Activated CD4-positive, alpha-beta T cell treated with anti-CD3 and anti-CD28 coated beads for 4 hours (primary cell): ENCODE results near the gene DCAF15.
"Not testable (repeated sequence)": the region's sequence is repeated elsewhere in the genome, so short reads cannot be mapped to it uniquely, and the experiment has no call there.

Experiments
- DNase-seq, 2 donors: peaks; one replicate each; pipeline ENCODE4 v3.0.0-alpha.2; 2020

Gene DCAF15

GRCh38 chr19:13952154-13952930, at the start of gene DCAF15:
TSS of gene DCAF15 (plus strand) at chr19:13952509. CDS start at chr19:13952513, 4 bp downstream.
- peak; percentile 99 for DNase-seq

GRCh38 chr19:13902993-13903555, 49.2 kb upstream of the DCAF15 start:
- no peak for DNase-seq

- DNase-seq = peak; percentile 95
These were observed 46.4 kb upstream of the DCAF15 start, which contains the start of the genes BRME1 and CC2D1A for GRCh38 chr19:13905634-13906520. TSS of gene BRME1 (minus strand) at chr19:13906117. CDS start at chr19:13904892, 1,225 bp downstream. TSS of gene CC2D1A (plus strand) at chr19:13906201. CDS start at chr19:13906442, 241 bp downstream.

DNA sequence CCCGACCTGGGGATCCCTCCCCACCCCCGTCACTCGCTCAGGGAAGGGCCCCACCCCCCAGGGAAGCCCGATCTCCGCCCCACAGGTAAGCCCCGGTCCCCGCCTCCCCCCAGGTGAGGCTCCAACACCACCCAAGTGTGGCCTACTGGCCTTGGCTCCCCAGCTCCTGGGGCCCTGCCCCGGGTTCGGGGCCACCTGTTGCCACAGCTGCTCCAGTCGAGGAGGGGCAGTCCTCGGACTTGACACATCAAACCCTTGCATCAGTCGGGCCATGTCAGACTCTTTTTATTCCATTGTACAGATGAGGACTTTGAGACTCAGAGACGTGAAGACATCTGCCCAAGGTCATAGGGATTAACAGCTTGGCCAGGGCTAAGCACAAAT, 45.8 kb upstream of the DCAF15 start:
- peak; percentile 43 to 45 for DNase-seq

- no peak for DNase-seq
These were observed 45.4 kb upstream of the DCAF15 start for GRCh38 chr19:13906910-13907309.

DNA sequence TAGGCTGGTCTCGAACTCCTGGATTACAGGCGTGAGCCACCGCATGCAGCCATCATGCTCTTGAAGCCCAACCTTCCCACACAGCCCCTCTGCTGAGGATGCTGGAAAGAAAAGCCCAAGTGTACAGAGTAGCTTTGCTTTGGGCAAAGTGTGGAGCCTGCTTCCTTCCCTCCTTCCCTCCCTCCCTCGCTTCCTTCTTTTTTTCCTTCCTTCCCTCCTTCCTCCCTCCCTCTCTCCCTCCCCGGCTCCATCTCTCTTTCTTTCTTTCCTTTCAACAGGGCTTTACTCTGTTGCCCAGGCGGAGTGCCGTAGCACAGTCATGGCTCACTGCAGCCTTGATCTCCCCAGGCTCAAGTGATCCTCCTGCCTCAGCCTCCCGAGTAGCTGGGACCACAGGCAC, 43.6 kb upstream of the DCAF15 start:
- no peak for DNase-seq

GRCh38 chr19:13909430-13909829, 42.9 kb upstream of the DCAF15 start:
- no peak for DNase-seq

DNA sequence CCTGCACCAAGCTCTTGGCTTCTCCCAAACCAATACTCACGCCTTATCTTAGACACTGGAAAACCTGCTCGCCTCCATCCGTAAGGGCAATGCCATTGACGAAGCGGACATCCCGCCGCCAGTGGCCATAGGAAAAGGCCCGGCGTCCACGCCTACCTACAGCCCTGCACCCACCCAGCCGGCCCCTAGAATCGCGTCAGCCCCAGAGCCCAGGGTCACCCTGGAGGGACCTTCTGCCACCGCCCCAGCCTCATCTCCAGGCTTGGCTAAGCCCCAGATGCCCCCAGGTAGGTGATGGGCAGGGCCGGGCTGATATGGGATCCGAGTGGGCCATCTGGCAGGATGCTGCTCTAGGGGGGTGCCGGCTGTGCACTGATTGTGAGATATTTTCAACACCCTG, 39.0 kb upstream of the DCAF15 start:
- DNase-seq = no peak

- no peak for DNase-seq
These were observed 37.5 kb upstream of the DCAF15 start for GRCh38 chr19:13914777-13915176.

- no peak for DNase-seq
These were observed 34.4 kb upstream of the DCAF15 start for GRCh38 chr19:13917888-13918406.

DNA sequence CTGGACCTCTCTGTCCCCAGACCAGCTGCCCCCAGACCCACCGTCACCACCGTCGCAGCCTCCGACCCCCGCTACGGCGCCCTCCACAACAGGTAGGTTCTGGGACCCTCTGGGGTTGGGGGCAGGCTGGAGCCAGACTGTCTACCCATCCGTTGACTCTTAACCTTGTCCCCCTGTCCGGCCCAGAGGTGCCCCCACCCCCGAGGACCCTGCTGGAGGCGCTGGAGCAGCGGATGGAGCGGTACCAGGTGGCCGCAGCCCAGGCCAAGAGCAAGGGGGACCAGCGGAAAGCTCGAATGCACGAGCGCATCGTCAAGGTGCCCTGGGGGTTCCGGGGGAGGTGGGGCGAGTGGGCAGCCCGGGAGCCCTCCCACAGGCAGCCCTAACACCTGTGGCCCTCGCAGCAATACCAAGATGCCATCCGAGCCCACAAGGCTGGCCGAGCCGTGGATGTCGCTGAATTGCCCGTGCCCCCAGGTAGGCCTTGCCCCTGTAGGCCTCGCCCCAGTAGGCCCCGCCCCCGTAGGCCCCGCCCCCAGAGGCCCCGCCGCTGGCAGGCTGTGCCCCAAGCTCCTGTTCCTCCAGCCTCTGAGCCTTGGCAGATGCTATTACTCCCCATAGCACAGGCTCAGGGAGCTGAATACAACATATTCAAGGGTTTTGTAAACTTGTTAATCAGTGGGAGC, 33.4 kb upstream of the DCAF15 start:
- DNase-seq = no peak

- no peak for DNase-seq
These were observed 31.8 kb upstream of the DCAF15 start for GRCh38 chr19:13920524-13920923.

- no peak for DNase-seq
These were observed 31.2 kb upstream of the DCAF15 start for GRCh38 chr19:13920940-13921747.

DNA sequence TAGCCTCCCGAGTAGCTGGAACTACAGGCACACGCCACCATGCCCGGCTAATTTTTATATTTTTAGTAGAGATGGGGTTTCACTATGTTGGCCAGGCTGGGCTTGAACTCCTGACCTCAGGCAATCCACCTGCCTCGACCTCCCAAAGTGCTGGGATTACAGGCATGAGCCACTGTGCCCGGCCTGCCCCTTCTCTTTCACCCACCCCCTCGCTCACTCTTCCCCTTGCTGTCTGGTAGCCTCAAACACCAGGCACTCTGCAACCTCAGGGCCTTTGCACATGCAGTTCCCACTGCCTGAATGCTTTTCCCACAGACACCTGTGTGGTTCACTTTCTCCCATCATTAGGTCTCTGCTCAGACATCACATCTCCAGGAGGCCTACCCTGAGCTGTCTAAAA, 30.2 kb upstream of the DCAF15 start:
- DNase-seq = not testable (repeated sequence)

DNA sequence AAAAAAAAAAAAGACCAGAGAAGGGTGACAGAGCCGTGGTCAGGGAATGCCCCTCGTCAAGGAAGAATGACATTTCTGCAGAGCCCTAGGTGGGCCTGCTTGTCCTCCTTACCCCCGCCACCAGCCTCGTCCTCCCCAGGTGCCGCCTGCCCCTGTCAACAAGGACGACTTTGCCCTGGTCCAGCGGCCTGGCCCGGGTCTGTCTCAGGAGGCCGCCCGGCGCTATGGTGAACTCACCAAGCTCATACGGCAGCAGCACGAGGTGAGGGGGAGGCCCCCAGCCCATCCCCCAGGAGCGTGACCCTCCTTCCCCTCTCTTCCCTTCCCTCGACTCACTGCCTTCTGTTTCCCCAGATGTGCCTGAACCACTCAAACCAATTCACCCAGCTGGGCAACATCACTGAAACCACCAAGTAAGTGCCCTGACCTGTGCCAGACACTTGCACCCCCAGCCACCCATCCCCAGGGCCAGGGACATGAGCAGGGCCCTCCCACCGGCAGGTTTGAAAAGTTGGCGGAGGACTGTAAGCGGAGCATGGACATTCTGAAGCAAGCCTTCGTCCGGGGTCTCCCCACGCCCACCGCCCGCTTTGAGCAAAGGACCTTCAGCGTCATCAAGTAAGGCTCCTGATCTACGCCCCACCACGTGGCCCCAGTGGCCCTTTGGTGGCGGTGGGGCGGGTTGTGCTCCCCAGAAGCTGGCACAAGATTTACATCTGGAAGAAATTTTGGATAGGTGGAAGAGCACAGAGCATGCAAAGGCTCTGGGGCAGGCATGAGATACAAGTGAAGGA, 28.9 kb upstream of the DCAF15 start:
- DNase-seq = no peak

GRCh38 chr19:13926010-13926409, 26.3 kb upstream of the DCAF15 start:
- no peak for DNase-seq

DNA sequence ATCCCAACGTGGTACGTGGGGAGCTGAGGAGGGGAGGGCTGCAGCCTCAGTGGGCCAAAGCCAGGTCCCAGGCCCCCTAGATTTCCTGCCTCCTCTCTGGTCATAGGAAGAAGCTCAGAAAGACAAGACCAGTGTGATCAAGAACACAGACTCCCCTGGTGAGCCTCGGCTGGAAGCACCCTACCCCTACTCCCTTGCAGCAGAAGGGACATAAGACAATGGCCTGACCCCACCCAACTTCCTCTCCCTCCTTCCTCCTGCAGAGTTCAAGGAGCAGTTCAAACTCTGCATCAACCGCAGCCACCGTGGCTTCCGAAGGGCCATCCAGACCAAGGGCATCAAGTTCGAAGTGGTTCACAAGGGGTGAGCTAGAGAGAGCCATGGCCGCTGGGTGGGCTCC, 25.6 kb upstream of the DCAF15 start:
- DNase-seq = no peak

GRCh38 chr19:13929340-13929739, 23.0 kb upstream of the DCAF15 start:
- no peak for DNase-seq

- DNase-seq = no peak
These were observed 22.4 kb upstream of the DCAF15 start for GRCh38 chr19:13929956-13930355.

DNA sequence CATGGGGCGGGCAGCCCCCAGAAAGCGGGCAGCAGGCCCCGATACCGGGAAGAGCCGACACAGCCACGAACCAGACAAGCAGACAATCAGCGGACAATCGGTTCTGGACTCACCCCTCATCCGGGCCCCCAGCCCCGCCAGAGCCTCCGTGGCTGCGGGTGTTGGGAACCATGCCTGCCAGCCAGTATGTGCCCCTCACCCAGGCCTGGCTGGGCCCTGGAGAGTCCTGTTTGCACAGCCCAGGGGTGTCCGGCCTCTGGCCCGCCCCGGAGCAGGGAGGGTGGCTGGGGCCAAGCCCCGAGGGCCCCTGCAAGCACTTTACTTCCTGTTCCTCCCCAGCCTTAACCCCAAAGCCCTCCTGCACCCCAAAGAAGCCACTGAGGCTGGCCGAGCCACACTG, 21.9 kb upstream of the DCAF15 start:
- DNase-seq = no peak
